ENCODE results near the gene APOH. TPM values are rescaled to one million over a fixed set of nuclear protein-coding genes. Genes with fewer than 3 reads are reported as not detected.

Gene APOH
- total and polyA plus RNA-seq, 5 donors from 2014 or later, result not detected

DNA sequence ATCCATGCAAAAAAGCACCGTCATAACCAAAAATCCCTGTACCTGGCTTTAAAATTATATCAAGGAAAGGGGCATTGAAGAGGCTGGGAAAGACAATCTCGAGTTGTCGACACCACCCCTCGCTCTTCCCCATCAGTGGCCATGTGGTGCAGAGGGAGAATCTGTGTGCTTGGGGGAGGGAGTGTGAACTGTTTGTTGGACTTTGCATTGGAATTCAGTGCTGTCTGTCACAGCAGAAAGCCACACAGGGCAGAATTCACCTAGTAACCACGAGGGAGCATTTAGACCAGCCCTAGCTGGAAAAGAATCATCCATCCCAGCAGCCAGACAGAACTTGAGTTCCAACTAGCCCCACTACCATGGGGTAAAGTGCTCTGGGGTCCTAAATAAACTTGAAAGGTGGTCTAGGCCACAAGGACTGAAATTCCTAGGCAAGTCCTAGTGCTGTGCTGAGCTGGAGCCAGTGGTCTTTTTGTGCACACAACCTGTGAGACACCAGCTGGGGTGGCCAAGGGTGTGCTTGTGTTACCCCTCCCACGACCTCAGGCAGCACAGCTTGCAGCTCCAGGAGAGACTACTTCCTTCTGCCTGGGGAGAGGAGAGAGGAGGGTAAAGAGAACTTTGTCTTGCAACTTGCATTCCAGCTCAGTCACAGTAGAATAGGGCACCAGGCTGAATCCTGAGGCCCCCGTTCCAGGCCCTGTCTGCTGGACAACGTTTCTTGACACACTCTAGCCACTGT, 25.8 kb downstream of the APOH start:
- DNase-seq (no peak), ATAC-seq (ENCODE audit: low read depth in 2 of 2) (no peak)
- Histone ChIP-seq H3K27ac (ENCODE audit: insufficient read depth, low read length, poor library complexity, severe bottlenecking) (no peak overlapping the region), H3K36me3 (ENCODE audit: control insufficient read depth, insufficient read depth, low read length) (no peaks in the 10 kb centered on the region), H3K4me3 (ENCODE audit: low read depth, low read length) (no peak overlapping the region), H3K27me3 (ENCODE audit: control insufficient read depth, insufficient read depth, low read length) (no peaks in the 10 kb centered on the region), H3K4me1 (ENCODE audit: control insufficient read depth, insufficient read depth, low read length, poor library complexity, severe bottlenecking) (peaks cover 5% of the 10 kb centered on the region), H3K9me3 (ENCODE audit: control insufficient read depth in 2 of 2, low read length in 2 of 2) (no peaks in the 10 kb centered on the region)
- Mint-ChIP-seq H3K36me3 (no peaks in the 10 kb centered on the region), H3K27me3 (peaks cover 6% of the 10 kb centered on the region), H3K4me1 (peaks cover 0 to 19% (median 16%) of the 10 kb centered on the region in 4 donors), H3K4me3 (no peak overlapping the region), H3K27ac (peak overlapping the region in 1 of 3 donors; percentile 72), H3K9me3 (peaks cover 0 to 5% (median 0%) of the 10 kb centered on the region in 7 donors)

DNA sequence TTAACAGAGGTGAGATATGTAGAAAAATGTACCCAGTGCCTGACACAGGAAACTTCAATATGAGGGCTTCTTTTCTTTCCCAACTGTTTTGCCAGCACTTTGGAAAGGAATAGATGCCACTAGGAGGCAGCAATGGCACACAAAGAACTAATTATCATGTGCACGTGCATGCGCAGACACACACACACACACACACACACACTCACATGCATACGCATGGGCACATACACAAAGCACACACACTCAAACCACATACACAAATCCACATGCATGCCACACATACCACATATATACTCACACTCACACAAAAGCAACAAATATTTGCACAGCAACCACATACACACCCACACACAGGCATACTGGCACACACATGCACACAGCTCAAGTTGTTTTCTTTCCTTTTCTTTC, 28.5 kb downstream of the APOH start:
- H3K27me3 Mint-ChIP-seq, result no peaks in the 10 kb centered on the region
- H3K4me1 Mint-ChIP-seq, result peaks cover 0 to 19% (median 16%) of the 10 kb centered on the region in 4 donors
- Histone ChIP-seq H3K4me1 (ENCODE audit: control insufficient read depth, insufficient read depth, low read length, poor library complexity, severe bottlenecking) (peaks cover 5% of the 10 kb centered on the region), H3K27ac (ENCODE audit: insufficient read depth, low read length, poor library complexity, severe bottlenecking) (no peak overlapping the region), H3K9me3 (ENCODE audit: control insufficient read depth in 2 of 2, low read length in 2 of 2) (no peaks in the 10 kb centered on the region), H3K27me3 (ENCODE audit: control insufficient read depth, insufficient read depth, low read length) (no peaks in the 10 kb centered on the region), H3K36me3 (ENCODE audit: control insufficient read depth, insufficient read depth, low read length) (no peaks in the 10 kb centered on the region), H3K4me3 (ENCODE audit: low read depth, low read length) (no peak overlapping the region)
- peak; percentile 4 to 71 (median 31) for DNase-seq
- H3K36me3 Mint-ChIP-seq, result no peaks in the 10 kb centered on the region
- no peak overlapping the region for H3K4me3 Mint-ChIP-seq
- H3K27ac Mint-ChIP-seq, result peak overlapping the region in 1 of 3 donors; percentile 1
- no peak for ATAC-seq (ENCODE audit: low read depth in 2 of 2)
- no peaks in the 10 kb centered on the region for H3K9me3 Mint-ChIP-seq

- no peaks in the 10 kb centered on the region for H3K9me3 Mint-ChIP-seq
- no peak overlapping the region for H3K27ac ChIP-seq (ENCODE audit: insufficient read depth, low read length, poor library complexity, severe bottlenecking)
- no peaks in the 10 kb centered on the region for H3K27me3 Mint-ChIP-seq
- H3K27ac Mint-ChIP-seq, result peak overlapping the region in 1 of 3 donors; percentile 20
- DNase-seq (no peak), ATAC-seq (ENCODE audit: low read depth in 2 of 2) (no peak)
- no peak overlapping the region for H3K4me3 ChIP-seq (ENCODE audit: low read depth, low read length)
- peaks cover 5% of the 10 kb centered on the region for H3K4me1 ChIP-seq (ENCODE audit: control insufficient read depth, insufficient read depth, low read length, poor library complexity, severe bottlenecking)
- H3K9me3 ChIP-seq (ENCODE audit: control insufficient read depth in 2 of 2, low read length in 2 of 2), result no peaks in the 10 kb centered on the region
- H3K4me1 Mint-ChIP-seq, result peaks cover 2 to 19% (median 16%) of the 10 kb centered on the region in 4 donors
- no peaks in the 10 kb centered on the region for H3K36me3 Mint-ChIP-seq
- no peak overlapping the region for H3K4me3 Mint-ChIP-seq
- no peaks in the 10 kb centered on the region for H3K27me3 ChIP-seq (ENCODE audit: control insufficient read depth, insufficient read depth, low read length)
- H3K36me3 ChIP-seq (ENCODE audit: control insufficient read depth, insufficient read depth, low read length), result no peaks in the 10 kb centered on the region
Observed at GRCh38 chr17:66198242-66198641, 31.0 kb downstream of the APOH start.

GRCh38 chr17:66192378-66192687, 36.9 kb downstream of the APOH start:
- Mint-ChIP-seq H3K4me3 (peak overlapping the region; percentile 88 to 97 (median 92)), H3K27me3 (no peaks in the 10 kb centered on the region), H3K27ac (peak overlapping the region; percentile 63 to 90 (median 87)), H3K9me3 (no peaks in the 10 kb centered on the region), H3K36me3 (no peaks in the 10 kb centered on the region), H3K4me1 (peaks cover 7 to 14% (median 11%) of the 10 kb centered on the region in 4 donors)
- Histone ChIP-seq H3K4me3 (ENCODE audit: low read depth, low read length) (peak overlapping the region; percentile 55), H3K27ac (ENCODE audit: insufficient read depth, low read length, poor library complexity, severe bottlenecking) (peak overlapping the region; percentile 67), H3K36me3 (ENCODE audit: control insufficient read depth, insufficient read depth, low read length) (no peaks in the 10 kb centered on the region), H3K9me3 (ENCODE audit: control insufficient read depth in 2 of 2, low read length in 2 of 2) (no peaks in the 10 kb centered on the region), H3K4me1 (ENCODE audit: control insufficient read depth, insufficient read depth, low read length, poor library complexity, severe bottlenecking) (peaks cover 9% of the 10 kb centered on the region), H3K27me3 (ENCODE audit: control insufficient read depth, insufficient read depth, low read length) (no peaks in the 10 kb centered on the region)
- no peak for DNase-seq
- no peak for ATAC-seq (ENCODE audit: low read depth in 2 of 2)

DNA sequence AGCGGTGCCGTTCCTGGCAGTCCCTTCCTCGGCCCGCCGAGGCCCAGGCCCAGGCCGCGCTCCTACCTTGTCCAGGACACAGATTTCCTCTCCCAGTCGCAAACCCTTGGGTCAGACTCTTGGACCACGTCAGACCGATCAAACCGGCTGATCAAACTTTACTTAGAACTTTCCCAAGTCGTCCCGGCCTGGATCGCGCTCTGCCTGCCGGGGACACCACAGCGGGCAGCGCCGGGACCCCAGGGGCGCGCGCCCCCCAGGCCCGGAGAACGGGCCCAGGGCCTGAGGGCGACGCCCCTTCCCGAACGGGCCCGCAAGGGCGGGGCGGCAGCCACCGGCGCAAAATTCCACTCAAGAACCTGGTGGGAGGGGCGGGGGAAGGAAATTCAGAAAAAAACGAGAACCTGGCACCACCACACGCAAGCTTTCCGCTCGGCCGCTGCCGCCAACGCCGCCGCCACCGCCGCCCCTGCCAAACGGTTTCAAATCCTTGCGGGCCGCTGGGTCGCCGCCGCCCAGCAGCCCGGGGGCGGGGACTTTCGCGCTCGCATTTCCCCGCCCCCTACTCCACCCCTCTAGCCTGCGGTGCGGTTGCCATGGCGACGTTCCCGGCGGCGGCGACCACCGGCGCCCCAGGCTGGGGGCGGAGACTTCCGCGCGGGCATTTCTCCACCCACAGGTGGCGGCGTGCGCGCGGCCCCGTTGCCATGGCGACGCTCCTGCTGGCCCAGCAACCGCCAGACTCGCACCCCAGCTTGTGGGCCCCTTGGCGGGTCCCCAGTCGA, 37.4 kb downstream of the APOH start, which contains the start of gene CEP112:
TSS of gene CEP112 (minus strand) at position 541 of the 785 bp plus-strand sequence.
- H3K27ac ChIP-seq (ENCODE audit: insufficient read depth, low read length, poor library complexity, severe bottlenecking), result peak within 1 kb of the TSS; percentile 67
- H3K4me3 ChIP-seq (ENCODE audit: low read depth, low read length), result peak within 1 kb of the TSS; percentile 55
- no peaks in the 10 kb centered on the region for H3K36me3 ChIP-seq (ENCODE audit: control insufficient read depth, insufficient read depth, low read length)
- H3K4me1 Mint-ChIP-seq, result peaks cover 7 to 14% (median 11%) of the 10 kb centered on the region in 4 donors
- no peaks in the 10 kb centered on the region for H3K9me3 Mint-ChIP-seq
- no peaks in the 10 kb centered on the region for H3K27me3 Mint-ChIP-seq
- DNase-seq, result peak; percentile 72 to 86 (median 83)
- peak within 1 kb of the TSS; percentile 63 to 90 (median 87) for H3K27ac Mint-ChIP-seq
- H3K4me1 ChIP-seq (ENCODE audit: control insufficient read depth, insufficient read depth, low read length, poor library complexity, severe bottlenecking), result peaks cover 9% of the 10 kb centered on the region
- peak; percentile 76 to 80 for ATAC-seq (ENCODE audit: low read depth in 2 of 2)
- H3K36me3 Mint-ChIP-seq, result no peaks in the 10 kb centered on the region
- peak within 1 kb of the TSS; percentile 88 to 97 (median 92) for H3K4me3 Mint-ChIP-seq
- H3K9me3 ChIP-seq (ENCODE audit: control insufficient read depth in 2 of 2, low read length in 2 of 2), result no peaks in the 10 kb centered on the region
- H3K27me3 ChIP-seq (ENCODE audit: control insufficient read depth, insufficient read depth, low read length), result no peaks in the 10 kb centered on the region

DNA sequence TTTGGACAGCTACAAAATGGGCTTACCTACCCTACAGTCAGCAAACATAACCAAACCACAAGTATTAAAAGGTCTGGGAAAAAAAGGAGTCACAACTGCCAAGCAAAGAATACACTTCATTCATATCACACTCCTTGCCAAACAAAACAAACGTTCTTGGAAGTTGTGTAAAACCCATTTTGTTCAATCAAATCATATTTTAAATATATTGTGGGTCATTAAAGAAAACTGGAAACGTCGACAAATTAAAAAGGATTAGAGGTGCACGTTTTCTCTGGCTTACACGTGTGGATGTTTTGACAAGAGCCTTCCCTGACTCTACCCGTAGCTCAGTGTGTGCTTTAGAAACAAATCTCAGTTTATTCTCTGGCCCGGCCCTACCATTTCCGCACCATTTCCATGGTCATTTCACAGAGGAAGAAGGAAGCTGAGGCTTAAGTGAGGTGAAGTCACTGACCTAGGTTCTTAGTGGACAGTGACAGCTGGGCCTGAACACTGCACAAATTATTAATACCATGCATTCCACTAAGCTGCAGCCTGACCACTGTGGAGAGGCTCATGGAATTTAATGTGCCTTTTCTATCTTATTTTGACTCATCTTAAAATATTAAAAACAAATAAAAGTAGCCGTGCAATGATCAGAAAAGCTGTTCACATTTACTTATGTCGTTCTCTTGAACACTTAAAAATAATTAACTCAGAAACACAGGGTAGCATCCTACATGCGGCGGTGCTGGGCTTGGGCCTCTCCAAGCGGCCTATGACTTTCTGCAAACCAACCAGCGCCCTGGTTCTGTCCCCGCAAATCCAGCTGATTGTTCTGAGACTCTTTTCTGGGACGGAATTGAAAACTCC, 38.2 kb downstream of the APOH start:
- Histone ChIP-seq H3K27ac (ENCODE audit: insufficient read depth, low read length, poor library complexity, severe bottlenecking) (no peak overlapping the region), H3K9me3 (ENCODE audit: control insufficient read depth in 2 of 2, low read length in 2 of 2) (no peaks in the 10 kb centered on the region), H3K4me1 (ENCODE audit: control insufficient read depth, insufficient read depth, low read length, poor library complexity, severe bottlenecking) (peaks cover 9% of the 10 kb centered on the region), H3K27me3 (ENCODE audit: control insufficient read depth, insufficient read depth, low read length) (no peaks in the 10 kb centered on the region), H3K36me3 (ENCODE audit: control insufficient read depth, insufficient read depth, low read length) (no peaks in the 10 kb centered on the region), H3K4me3 (ENCODE audit: low read depth, low read length) (peak overlapping the region; percentile 55)
- H3K4me1 Mint-ChIP-seq, result peaks cover 7 to 14% (median 11%) of the 10 kb centered on the region in 4 donors
- H3K27ac Mint-ChIP-seq, result peak overlapping the region; percentile 58 to 84 (median 65)
- H3K36me3 Mint-ChIP-seq, result no peaks in the 10 kb centered on the region
- ATAC-seq (ENCODE audit: low read depth in 2 of 2) (no peak), DNase-seq (no peak)
- peak overlapping the region; percentile 79 to 92 (median 86) for H3K4me3 Mint-ChIP-seq
- no peaks in the 10 kb centered on the region for H3K27me3 Mint-ChIP-seq
- H3K9me3 Mint-ChIP-seq, result no peaks in the 10 kb centered on the region

DNA sequence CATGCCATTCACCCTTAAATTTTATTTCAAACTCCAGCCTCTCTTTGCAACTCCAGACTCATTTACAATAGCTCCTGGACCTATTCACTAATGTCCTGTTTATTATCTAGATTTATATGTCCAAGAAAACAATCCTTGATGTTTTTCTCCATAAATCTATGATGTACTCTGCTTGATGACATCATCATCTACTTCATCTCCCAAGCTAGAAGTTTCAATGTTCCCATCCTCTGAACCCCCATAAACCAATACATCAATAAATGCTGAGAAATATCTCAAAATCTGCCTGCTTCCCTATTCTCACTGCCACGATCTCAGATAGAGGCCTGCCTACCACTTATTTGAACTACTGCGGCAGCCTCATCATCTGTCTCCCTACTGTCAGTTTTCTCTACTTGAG, 41.5 kb downstream of the APOH start:
- Histone ChIP-seq H3K36me3 (ENCODE audit: control insufficient read depth, insufficient read depth, low read length) (no peaks in the 10 kb centered on the region), H3K4me1 (ENCODE audit: control insufficient read depth, insufficient read depth, low read length, poor library complexity, severe bottlenecking) (peaks cover 9% of the 10 kb centered on the region), H3K9me3 (ENCODE audit: control insufficient read depth in 2 of 2, low read length in 2 of 2) (no peaks in the 10 kb centered on the region), H3K27me3 (ENCODE audit: control insufficient read depth, insufficient read depth, low read length) (no peaks in the 10 kb centered on the region), H3K27ac (ENCODE audit: insufficient read depth, low read length, poor library complexity, severe bottlenecking) (no peak overlapping the region), H3K4me3 (ENCODE audit: low read depth, low read length) (no peak overlapping the region)
- H3K27me3 Mint-ChIP-seq, result peaks cover 4% of the 10 kb centered on the region
- H3K4me3 Mint-ChIP-seq, result no peak overlapping the region
- ATAC-seq (ENCODE audit: low read depth in 2 of 2) (no peak), DNase-seq (no peak)
- no peaks in the 10 kb centered on the region for H3K36me3 Mint-ChIP-seq
- peaks cover 5 to 14% (median 9%) of the 10 kb centered on the region in 4 donors for H3K4me1 Mint-ChIP-seq
- no peak overlapping the region for H3K27ac Mint-ChIP-seq
- H3K9me3 Mint-ChIP-seq, result peaks cover 0 to 3% (median 0%) of the 10 kb centered on the region in 7 donors
